GM12865 (cell line): ENCODE results near the gene CEP135.
A peak's percentile ranks its signal among the peaks of the same experiment; 100 is the strongest.

Experiments used
- DNase-seq: peaks from one replicate; pipeline ENCODE4 v3.0.0; 2010; ENCODE audit warnings: low read depth
- H3K4me3 ChIP-seq: 2 replicates; pipeline ENCODE4 v1.5.1; 2011; ENCODE audit warnings: mild to moderate bottlenecking, low read depth, low read length, control low read depth
- TF ChIP-seq, protein P1 (sequence below): IDR thresholded peaks from 2 replicates; pipeline ENCODE4 v1.5.1; 2011; ENCODE audit warnings: low read length, control low read depth, low read depth, inconsistent platforms; ENCODE audit not compliant: insufficient read depth; ENCODE audit errors: missing control alignments

Gene CEP135

DNA sequence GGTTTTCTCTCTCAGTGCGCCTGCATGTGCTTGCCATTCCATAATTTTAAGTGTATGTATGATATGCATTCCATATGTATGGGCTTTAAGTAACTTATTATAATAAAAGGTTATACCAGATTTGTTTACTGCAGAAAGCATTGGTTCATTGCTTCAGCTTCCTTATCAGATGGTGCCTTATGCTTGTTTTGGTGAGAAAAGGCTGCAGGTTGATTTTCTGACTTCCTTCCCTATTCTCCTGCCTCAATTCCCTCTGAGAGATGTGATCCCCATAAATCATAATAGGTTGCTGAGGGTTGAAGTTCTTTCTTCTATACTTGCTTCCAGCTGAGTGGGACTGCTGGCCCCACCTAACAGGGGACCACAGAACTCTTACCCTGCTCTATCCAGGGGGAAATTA lies 10.3 kb upstream of the CEP135 start:
- no peak overlapping the region for H3K4me3 ChIP-seq
- TF ChIP-seq, protein P1, sequence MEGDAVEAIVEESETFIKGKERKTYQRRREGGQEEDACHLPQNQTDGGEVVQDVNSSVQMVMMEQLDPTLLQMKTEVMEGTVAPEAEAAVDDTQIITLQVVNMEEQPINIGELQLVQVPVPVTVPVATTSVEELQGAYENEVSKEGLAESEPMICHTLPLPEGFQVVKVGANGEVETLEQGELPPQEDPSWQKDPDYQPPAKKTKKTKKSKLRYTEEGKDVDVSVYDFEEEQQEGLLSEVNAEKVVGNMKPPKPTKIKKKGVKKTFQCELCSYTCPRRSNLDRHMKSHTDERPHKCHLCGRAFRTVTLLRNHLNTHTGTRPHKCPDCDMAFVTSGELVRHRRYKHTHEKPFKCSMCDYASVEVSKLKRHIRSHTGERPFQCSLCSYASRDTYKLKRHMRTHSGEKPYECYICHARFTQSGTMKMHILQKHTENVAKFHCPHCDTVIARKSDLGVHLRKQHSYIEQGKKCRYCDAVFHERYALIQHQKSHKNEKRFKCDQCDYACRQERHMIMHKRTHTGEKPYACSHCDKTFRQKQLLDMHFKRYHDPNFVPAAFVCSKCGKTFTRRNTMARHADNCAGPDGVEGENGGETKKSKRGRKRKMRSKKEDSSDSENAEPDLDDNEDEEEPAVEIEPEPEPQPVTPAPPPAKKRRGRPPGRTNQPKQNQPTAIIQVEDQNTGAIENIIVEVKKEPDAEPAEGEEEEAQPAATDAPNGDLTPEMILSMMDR, result no peak
- DNase-seq, result no peak

DNA sequence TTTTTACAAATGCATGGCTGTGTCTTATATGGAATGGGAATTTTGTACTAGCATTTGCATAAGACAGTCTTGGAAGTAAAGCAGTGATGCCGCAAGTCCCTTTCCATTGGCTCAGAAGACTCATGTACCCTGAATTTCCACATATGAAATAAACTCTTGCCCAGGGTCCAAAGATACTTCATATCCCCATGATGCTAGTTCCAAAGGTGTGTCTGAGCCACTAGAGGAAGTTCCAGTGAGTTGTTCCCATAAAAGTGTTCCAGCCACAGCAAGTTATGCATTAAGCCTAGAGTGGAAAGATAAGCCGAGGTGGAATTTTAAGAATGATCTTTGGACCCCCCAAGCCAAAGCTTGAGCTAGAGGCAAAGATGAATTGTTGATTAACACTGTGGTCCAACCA lies 9.3 kb upstream of the CEP135 start:
- TF ChIP-seq, protein P1, result no peak
- no peak for DNase-seq
- H3K4me3 ChIP-seq, result no peak overlapping the region

DNA sequence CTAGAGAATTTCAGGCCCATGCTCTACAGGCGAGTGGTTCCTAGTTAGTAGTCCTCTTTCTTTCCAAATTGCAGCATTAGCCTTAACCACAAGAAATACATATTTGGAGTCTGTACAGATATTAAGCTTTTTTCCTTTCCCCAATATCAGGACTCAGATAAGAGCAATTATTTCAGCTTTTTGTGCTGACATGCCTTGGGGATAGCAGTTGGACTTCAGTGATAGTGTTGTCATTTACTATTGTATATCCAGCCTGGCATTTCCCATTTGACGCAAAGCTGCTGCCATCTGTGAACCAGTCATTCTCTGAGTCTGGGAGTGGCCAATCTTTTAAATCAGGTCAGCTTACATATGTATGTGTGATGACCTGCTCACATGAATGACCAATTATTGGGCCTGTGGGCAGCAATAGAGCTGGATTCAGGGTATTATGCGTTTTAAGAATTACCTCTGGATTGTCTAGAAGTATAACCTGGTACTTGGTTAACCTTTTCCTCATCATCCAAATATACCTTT lies 6.8 kb upstream of the CEP135 start:
- no peak for DNase-seq
- TF ChIP-seq, protein P1, result no peak
- no peak overlapping the region for H3K4me3 ChIP-seq

DNA sequence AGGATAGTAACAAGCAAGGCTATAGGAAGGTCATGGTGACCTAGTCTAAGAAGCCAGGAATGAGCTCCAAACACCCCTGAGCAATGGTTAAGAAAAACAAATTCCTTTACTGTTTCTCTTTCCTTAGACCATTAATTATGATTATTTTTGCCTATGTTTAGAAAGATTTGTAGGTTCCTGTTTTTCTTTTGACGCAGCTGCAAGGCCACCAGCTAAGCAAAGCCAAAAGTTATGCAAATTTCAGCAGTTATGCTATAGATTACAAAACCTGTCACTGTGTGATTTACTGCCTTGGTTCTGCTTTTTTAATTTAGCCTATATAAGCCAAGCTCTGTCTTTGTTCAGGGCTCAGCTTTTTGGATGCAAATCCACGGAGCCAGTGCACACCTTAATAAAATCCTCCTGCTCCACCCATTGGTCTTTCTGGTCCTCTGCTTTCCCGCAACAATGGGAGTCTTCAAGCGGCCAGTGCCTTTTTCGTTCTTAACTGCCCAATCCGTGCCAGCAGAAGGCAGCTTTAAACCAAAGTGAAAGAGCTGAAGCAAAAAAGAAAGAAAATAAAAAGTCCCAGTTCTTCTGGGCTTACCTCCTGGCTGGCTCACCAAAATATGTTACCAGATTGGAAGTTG lies 1.4 kb upstream of the CEP135 start:
- DNase-seq, result peak; percentile 78
- TF ChIP-seq, protein P1, result no peak
- H3K4me3 ChIP-seq, result peak overlapping the region; percentile 78

DNA sequence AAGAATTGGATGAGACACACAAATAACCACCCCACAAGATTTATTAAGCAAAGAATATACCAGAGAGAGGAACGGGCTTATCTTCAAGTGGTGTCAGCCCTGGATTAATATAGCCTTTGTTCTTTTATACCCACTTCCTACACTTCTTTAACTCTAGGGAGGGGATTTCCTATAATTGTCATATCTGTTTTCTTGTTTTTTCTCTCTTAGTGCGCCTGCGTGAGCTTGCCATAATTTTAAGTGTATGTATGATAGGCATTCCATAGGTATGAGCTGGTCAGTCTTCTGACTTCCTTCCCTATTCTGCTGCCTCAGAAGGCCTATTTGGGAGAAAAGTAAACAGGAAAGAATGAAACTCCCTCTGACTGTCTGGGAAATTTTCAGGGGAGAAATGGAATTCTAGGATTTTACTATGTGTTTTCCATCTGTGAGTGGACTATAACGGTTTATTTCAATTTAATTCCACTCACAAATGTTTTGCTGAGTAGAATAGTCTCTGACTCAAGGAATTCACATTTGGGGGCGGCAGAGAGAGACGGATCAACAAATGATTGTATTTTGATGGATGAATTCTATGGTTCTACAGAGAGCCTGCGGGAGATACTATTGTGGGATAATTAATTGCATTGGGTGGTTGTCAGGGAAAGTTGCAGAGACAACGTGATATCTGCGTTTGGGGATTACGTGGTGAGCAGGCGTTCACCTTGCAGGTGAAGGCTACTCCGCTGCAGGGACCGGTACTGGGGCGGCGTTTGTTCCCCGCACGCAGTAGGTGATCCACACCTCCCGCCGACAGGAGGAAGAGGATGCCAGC lies 626 bp upstream of the CEP135 start:
- peak overlapping the region; percentile 78 for H3K4me3 ChIP-seq
- TF ChIP-seq, protein P1, result no peak
- DNase-seq, result peak; percentile 78

DNA sequence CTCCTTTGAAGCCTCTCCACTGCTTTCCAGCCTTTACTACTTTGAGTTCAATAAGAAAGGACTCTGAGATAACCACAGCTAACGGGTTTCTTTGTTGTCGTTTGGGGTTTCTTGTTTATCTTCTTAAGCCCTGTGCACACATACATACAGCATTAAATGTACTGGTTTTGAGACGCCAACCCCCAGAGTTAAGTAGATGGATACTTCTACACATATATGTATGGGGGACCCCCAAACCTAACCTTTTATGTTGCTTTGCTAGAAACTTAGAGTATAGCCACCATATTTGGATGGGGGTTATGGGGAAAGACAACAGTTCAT lies 697 bp downstream of the CEP135 start:
- DNase-seq, result no peak
- TF ChIP-seq, protein P1, result no peak
- H3K4me3 ChIP-seq, result peak overlapping the region; percentile 78
